ENCODE results near the gene ACTRT2.

The ACTRT2 gene

DNA sequence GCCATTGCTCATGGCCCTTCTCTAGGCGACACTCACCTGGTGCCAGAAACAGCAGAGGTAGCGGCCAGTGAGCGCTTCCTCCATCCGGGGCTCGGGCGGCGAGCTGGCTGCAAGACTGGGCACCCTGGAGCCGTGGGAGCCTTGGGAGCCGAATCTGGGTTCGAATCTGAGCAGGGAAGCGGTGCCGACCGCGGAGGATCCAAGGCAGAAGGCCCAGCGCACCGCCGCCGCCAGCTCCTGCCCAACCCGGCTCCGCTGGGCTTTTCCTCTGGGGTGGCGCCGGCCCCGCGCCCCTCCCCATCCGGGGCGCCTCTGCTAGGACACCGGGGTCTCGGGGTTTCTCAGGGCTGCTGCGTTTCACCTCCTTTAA is 46.0 kb downstream of the ACTRT2 start:
- no peak for DNase-seq

DNA sequence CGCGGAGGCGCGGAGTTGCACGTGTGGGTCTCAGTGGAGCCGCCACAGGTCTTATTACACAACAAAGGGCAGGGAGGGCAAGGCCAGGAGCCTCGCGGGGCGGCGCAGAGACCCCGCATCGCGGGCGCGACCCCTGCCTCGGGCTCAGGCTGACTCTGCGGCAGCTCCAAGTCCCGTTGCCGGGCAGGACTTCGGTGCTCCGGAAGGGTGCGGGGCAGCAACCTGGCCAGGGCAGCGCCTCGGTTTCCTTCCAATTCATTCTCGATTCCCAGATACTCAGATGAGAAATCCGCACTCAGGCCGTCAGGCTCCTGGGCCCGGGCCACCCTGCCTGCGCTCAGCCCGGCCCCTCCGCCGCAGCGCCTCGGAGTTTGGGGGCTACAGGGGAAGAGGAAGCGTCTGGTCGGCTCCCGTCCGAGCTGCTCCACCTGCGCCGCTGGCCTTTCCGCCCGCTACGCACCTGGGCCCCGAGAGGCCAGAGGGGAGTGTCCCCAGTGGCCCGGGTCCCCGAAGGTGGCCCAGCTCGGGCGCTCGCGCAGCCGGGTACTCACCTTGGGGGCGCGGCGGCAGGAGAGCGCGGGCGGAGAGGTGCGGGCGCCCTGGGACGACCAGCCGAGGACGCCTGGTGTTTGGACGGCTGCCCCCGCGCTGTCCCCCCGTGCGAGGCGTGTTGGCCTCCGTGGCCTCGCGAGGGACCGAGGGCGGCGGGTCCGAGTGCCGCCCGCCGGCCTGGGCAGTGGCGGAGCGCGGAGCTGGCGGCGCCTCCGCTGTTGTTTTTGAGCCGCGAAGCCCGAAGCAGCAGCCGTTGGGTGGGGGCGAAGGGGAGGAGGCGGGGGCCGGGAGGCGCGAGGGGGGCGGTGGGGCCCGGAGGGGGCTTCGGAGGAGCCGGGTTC is 46.6 kb downstream of the ACTRT2 start:
- no peak for DNase-seq

DNA sequence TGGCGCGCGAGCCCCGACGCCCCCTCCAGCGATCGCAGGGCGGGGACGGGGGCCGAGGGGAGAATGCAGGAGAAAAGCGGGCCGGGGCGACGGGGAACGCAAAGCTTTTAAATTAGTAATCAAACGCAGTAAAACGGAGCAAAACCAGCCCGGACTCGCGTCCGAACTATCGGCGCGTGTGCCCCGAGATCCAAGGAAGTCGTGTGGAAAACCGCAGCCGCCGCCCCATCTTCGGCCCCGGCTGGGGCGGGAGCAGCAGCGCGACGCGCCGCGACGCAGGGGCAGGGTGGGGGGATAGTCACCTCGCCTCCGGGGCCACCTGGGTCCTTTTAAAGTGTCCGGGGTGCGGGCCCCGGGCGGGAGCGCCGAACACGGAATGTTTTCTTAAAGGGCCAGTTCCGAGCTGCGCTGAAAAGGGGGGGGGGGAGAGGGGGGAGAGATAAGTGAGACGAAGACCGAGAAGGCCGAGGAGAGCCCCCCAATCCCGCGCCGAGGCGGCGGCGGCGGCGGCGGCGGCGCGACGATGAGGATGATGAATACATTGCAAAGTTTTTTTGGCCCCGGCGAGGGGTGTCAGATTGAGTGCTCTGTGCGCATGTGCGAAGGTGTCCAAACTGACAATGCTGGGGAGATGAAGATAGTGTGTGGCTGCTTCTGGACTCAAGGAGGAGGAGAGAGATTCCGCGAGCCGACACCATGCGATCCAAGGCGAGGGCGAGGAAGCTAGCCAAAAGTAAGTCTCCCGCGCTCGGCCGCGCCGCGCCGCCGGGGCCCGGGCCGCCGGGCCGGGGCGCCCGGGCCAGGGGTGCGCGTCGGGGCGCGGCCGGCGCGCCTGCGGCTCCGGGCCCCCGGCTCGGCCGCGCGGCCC is 47.5 kb downstream of the ACTRT2 start, which contains the start of gene PRDM16:
TSS of gene PRDM16 (plus strand) at position 640 of the 868 bp plus-strand sequence. CDS start at position 697, 57 bp downstream.
- peak in 2 of 51 donors; percentile 31 to 33 for DNase-seq

DNA sequence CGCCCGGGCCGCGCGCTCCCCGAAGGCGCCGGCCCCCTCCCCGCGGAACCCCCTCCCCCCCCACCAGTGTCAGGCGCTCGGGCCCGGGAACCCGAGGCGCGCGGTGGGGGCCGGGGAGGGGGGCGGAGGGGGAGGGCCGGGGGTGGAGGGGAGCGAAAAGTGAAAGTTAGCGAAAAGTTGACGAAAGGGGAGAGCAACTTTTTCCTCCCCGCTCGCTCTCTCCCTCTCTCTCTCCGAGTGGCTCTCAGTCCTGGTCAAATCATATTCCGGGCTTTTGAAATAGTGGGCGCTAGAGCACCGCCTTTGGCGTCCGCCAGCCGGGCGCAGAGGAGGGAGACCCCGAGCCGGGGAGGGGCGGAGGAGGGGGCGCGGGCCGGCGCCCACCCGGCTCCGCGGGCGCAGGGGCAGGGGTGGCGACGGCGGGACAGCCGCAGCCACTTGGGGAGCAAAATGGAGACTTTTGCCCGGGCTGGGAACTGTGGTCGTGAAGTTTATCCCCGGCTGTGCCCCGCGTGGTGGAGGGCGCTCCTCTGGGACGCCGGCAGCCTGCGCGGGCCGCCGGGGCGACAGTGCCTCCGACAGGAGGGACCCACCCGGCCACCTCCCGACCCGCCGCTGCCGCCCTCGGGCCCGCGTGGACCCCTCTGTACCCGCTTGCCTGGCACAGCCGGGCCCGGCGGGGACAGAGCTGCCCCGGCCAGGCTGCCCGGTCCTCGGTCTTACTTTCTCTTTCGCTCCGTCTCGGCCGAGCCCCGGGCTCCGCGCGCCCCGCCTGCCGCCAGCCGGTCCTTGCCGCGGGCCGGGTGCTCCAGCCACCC is 48.4 kb downstream of the ACTRT2 start:
- DNase-seq = peak in 19 of 51 donors; percentile 22 to 62 (median 39)

DNA sequence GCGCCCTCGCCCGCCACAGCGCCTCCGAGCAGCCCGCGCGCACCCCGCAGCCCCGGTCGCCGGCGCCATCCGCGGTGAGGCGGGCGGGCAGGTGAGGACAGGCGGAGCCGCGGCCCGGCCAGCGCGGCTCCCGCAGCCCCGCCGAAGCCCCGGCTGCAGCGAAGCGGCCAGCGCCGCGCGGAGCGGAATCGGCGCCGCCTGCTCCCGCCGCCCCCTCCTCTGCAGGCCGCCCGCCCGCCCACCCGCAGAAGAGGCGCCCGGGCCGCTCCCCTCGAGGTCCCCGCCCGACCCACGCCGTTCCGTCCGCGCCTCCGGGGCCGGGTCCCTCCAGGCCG is 49.0 kb downstream of the ACTRT2 start:
- no peak for DNase-seq

DNA sequence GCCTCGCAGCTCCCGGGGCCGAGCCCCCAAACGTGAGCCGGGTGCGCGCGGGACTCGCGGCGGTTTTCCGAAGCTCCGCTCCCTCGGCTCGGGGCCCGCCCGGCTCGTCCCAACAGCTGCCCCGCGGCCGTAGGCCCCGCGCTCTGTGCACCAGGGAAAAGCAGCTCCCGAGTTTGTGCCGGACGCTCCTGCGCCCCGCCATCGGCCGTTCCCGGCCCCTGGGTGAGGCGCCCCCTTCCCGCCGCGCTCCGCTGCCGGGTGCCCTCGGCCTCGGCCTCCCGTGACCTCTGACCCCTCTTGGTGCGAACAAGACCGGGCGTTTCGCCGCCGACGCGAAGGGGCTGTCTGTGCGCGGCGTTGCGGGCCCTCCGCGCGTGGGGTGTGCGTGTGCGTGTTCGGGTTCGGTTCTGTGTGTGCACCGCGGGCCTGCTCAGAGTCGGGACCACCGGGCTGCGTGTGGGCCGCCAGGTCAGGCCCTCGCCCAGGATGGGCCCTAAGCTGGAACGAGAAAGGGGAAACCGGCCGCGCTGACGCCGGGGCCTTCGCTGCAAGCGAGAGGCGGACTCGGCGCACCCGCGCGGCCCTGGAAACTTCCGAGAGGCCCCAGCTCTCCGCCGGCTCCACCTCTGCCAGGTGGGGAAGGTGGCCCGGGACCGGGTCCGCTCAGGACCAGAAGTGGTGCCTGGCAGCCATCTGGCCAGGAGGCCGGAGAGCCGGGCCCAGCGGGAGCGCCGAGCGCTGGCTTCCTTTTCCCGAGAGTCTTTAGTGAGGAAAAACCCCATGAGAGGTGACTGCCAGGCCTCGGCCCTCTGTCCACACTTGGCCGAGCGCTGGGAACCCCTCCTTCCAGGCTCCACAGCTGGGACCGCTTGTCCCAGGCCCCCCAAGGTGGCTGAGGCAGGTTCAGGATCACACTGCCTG is 49.6 kb downstream of the ACTRT2 start:
- no peak for DNase-seq

DNA sequence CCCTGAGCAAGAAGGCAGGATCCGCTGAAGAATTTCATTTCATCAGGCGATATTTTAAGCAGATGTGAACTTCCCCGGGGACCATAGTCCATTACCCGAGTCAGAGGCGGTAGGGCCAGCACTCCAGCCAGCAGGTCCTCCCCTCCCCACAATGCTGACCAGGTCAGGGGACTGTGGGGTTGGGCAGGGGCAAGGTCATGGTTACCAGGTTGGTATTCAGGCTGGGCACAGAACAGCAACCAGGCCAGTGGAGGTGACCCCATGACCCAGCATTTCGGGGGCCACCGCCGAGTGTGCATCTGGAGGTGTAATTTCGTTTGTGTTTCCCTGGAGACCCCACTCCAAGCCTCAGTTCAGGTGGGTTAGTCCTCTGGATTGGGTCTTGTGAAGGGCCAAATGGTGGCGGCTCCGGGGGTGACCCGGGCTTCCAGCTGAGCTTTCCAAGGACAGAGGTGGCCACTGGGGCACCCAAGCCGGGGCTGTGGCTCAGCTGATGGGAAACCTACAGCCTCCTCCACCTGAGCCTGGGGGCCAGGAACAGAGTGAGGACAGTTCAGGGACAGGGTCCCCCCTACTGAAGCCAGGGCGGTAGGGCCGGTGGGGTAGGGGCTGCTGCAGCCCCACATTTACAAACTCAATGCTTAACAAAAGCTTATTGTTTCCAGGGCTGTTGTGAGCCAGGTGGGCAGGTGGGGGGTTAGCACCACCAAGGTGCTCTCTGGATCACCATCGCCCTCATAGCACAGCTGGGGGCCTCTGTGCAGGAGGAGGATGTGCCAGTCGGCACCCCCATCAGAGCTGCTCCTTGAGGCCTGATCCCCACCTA is 50.5 kb downstream of the ACTRT2 start:
- DNase-seq = no peak
